NCI-H187 (cell line): Measurements from ENCODE around the gene SPDYC.
"Not testable (repeated sequence)": the region's sequence is repeated elsewhere in the genome, so short reads cannot be mapped to it uniquely, and the experiment has no call there.

Experiments used
- DNase-seq, 2 experiments: peaks; one replicate each; lab custom pipeline; 2025; lab: John Stamatoyannopoulos, UW

SPDYC gene

DNA sequence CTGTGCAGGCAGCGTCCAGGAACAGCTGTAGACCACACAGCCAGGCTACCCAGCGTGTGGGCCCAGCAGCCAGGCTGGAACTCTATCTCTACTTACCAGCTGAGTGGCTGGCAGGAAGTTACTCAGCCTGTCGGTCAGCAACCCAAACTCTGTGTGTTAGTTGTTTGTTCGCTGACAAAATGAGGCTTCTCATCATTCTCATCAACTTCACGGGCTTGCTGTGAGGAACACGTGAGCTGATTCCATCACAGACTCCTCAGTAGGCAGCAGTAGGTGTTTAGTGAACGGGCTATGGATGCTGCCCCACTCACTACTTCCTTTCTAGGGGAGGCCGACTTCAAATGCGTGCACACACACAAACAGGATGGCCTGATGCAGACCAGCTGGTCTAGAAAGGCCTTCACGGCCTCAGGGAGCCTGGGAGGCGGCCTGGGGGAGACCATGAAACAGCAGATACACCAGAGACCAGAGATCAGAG is 830 bp upstream of the SPDYC start:
- no peak for DNase-seq

DNA sequence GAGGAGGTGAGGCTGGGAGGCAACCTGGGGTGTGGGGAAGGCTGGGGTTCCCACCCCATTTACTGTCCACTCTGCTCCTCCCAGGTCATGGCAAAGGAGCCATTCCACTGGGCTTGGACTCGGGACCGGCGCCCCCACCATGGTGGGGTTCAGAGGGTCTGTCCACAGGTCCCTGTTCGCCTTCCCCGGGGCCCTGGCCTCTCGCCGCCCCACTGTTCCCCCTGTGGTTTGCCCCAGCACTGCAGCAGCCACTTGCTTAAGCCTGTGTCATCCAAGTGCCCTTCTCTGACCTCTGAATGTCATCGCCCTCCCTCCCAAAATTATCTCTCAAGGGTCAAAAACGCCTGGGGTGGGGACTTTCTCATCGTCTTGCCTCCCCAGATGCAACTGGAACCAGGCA is 2.6 kb downstream of the SPDYC start:
- no peak for DNase-seq

DNA sequence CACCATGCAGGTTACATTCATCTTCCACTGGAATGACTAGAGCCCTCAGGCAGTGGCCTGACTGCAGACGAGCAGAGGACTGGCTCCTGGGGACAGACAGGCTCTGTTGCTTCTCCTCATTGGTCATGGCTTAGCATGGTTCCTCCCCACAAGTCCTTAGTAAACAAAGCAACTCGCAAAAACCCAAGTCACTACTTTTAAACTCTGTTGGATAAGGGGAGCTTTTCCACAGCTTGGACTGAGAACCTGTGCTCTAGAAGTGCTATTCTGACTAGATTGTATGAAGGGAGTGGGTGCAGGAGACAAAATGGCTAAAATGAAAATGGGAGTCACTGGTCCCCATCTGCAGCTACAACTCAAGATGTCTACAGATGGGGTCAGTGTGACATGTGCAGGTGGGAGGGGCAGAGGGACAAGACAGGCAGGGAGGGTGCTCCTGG is 4.6 kb downstream of the SPDYC start:
- DNase-seq: not testable (repeated sequence)

DNA sequence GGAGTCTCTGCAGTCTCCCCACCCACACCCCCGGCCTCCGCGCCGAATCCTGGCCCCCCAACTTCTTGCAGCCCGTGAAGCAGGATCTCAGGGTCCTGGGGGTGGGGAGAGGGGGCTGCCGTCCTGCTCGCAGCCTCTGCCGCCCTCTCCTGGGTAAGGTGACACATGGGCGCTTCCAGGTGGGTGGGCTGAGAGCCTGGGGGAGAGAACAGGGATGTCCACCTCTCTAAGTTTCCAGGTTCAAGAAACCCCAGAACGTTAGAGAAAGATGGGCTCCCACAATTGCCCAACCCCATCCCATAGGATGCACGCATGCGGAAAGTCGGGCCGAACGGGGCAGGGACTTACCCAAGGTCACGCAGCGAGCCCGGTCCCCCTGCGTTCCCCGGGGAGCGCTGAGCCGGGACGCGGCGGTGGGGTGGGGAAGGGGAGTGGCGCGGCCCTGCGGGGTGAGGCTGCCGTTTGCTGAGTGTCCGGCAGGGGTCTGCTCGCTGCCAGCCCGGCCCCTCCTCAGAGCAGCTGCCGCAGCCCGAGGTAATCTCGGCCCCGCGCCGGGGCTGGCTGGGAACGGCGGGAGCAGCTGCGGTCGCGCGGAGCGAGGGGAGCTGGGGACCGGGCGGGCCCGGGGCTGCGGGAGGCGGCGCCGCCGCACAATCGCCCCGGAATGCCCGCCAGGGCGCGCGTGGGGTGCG is 11.0 kb downstream of the SPDYC start:
- DNase-seq: no peak

DNA sequence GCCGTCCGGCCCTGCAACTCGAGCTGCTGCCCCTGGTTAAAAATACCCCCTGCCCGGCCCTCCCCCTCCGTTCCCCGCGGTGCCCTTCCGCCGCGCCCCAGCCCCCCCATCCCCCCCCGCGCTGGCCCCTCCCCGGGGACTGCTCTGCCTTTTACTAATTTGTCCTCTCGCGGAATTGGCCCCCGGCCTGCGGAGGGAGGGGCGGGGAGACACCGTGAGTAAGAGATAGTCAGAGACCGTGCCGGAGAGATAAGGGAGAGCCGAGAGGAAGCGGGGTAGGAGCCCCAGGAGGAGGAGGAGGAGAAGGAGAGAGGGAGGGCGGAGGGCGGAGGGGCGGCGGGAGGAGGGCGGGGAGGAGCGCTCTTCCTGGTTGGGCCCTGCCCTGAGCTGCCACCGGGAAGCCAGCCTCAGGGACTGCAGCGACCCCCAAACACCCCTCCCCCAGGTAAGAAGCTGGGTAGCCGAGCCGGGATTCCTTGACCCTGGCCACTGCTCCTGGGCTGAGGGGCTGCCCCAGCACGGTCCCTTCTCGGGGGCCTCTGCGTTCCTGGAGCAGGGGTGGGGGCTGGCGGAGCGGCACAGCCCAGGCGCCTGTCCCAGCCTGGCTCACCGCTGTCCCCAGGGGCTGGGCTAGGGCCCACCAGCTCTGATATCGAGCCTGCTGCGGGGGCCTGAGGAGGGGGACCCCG is 11.7 kb downstream of the SPDYC start, which contains the start of gene CAPN1:
CAPN1 (plus strand) TSS at position 360 of the 689 bp plus-strand sequence. CDS start 774 bp downstream, outside the sequence.
- DNase-seq: no peak

DNA sequence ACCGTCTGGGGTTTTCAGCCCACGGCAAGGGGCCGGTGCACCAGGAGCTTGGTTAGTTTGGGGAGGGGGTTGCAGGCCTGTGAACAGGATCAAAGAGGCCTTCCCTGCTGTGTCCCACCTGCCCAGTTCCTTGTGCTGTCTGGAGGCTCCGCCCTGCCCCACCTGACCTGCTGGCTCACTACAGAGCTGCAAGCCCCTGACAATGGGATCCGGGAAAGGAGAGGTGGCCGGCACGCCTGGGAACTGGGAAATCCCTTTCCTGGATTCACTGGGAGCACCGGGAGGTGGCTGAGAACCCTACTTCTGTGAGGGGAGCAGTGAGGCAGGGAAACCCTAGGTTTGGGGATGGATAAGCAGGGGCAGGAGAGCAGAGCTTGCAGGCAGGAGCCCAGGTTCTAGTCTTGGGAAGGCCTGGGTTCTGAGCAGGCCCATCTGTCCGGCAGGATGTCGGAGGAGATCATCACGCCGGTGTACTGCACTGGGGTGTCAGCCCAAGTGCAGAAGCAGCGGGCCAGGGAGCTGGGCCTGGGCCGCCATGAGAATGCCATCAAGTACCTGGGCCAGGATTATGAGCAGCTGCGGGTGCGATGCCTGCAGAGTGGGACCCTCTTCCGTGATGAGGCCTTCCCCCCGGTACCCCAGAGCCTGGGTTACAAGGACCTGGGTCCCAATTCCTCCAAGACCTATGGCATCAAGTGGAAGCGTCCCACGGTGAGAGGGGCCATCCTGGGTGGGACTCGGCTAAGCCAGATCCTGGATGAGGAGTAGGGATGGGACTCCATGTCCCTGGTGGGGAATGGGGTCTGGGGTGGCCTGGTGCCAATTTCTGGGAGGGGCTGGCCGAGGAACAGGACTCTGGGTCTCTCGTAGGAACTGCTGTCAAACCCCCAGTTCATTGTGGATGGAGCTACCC is 12.5 kb downstream of the SPDYC start:
- no peak for DNase-seq

DNA sequence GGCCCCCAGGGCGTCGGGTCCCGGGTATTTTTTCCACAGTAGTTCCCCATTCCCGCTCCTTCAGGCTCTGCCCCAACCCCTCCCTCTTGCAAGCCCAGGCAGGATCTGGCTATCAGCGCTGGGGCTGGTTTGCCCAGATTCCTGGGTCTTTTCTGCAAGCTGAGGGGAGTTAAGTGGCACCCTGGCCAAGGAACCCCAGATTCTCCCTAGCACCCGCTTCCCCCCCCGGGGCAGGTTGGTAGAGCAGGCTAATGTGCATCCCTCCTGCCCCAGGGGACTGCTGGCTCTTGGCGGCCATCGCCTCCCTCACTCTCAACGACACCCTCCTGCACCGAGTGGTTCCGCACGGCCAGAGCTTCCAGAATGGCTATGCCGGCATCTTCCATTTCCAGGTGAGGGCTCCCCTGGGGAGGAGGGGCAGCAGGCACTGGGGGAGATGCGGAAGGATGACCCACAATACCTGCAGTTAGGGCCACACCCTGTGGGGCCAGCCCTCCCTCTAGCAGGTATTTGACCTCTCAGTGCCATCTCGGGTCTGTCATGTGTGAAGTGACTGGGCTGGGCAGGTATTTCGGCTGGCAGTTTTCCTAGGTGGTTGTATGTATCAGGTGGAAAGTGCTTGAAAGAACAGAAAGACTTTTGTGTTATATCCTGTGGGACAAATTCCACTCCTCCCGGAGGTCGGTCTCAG is 13.3 kb downstream of the SPDYC start:
- peak in 1 of 2 experiments; percentile 10 for DNase-seq

DNA sequence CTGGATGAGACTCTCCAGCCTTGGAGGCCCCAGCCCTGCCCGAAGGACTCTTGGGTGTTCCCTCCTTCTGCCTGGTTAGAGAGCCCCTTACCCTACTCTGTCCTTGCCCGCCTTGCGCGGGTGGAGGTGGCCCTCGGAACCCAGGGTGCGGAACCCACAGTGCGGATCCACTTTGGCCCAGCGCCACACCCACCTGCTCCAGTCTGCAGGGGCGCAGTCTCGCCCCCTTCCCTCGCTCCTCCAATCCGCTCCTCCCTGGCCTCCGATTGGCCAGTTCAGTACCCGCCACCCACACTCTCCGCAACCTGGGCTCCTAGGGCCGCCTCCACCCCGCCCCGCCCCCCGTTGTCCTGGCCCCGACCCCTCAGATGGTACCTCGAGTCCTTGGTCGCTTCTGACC is 14.1 kb downstream of the SPDYC start:
- DNase-seq: no peak

DNA sequence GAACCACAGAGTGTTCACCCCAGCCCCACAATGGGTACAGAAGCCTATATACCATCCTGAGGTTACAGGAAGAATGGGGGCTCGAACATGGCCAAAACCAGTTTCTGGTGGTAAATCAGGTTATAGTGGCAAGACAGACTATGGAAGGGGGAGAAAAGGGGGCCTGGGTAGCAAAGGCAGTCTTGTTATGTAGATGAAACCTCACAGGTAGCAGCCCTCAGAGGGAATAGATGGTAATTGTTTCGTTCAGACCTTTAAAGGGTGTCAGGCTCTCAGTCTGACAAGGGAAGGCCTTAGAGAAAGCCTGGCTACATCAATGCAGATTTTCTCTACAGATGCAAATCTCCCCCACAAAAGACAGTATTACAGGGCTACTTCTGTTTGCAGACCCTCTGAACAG is 15.1 kb downstream of the SPDYC start:
- DNase-seq: no peak

DNA sequence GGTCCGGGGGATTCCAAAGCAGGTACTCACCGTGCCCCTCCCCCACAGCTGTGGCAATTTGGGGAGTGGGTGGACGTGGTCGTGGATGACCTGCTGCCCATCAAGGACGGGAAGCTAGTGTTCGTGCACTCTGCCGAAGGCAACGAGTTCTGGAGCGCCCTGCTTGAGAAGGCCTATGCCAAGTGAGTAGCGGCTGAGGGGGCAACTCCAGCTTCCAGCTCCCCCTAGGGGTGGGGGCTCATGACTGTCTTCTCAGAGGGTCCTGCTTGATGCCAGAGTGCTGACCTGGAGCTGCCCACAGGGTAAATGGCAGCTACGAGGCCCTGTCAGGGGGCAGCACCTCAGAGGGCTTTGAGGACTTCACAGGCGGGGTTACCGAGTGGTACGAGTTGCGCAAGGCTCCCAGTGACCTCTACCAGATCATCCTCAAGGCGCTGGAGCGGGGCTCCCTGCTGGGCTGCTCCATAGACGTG is 15.9 kb downstream of the SPDYC start:
- DNase-seq: no peak

DNA sequence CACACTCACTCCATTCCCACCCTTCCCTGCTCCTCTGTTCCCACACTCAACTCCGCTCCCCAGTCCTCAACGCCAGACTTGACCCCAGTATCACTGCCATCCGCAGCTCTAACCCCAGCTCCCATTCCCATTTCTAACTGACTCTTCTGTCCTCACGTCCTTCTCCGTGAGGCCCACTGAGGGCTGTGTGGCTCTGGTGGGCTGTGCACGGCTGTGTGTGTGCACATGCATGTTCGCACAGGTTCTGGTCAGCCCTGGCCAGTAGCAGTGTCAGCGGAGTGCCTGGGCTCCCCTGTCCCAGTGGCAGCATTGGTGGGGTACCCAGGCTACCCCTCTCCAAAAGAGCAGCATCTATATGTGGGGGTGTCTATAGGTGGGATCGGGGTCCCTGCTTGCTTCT is 16.7 kb downstream of the SPDYC start:
- no peak for DNase-seq

DNA sequence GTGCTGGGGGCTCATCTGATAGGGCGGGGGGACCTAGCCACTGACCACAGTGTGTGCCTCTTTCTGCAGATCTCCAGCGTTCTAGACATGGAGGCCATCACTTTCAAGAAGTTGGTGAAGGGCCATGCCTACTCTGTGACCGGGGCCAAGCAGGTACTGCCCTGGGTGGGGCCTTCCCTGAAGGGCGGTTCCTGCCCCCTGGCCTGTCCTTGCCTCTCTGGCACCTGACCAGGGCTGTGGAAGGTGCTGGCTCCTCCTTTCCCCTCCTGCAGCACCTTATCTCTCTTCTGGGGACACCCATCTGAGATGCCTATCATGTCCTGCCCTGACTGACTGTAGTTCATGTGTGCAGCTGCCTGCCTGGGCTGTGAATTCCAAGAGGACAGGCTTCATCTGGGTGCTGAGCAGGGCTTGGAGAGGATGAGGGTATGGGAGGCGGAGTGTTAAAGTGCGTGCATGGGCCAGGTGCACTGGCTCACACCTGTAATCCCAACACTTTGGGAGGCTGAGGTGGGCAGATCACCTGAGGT is 17.2 kb downstream of the SPDYC start:
- no peak for DNase-seq

DNA sequence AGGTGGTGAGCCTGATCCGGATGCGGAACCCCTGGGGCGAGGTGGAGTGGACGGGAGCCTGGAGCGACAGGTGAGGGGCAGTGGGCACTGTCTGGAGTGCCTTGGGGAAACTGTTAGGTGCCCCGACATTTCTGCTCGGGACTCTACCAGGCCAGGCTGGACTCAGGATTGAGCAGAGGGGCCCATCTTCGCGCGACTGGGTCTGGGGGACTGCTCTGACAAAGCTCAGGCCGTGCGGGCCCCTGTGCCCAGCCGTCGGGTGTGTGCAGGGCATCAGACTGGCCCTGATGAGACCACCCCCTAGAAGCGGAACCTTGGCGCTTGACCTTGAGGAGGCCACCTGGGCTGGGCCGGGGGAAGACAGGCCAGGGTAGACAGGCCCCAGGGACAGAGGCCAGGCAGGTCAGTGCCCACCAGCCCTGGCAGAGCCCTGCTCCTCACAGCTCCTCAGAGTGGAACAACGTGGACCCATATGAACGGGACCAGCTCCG is 18.0 kb downstream of the SPDYC start:
- no peak for DNase-seq

DNA sequence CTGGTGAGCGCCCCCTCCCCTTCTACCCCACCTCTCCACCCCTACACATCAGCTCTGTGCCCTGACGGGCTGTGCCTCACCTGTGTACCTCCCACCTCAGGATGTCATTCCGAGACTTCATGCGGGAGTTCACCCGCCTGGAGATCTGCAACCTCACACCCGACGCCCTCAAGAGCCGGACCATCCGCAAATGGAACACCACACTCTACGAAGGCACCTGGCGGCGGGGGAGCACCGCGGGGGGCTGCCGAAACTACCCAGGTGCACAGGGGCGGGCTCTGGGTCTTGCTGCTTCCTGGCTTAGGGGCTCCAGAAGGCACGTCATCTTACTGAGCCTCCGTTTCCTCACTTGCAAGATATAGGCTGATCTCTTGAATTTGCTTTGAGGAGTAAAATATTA is 18.5 kb downstream of the SPDYC start:
- no peak for DNase-seq

DNA sequence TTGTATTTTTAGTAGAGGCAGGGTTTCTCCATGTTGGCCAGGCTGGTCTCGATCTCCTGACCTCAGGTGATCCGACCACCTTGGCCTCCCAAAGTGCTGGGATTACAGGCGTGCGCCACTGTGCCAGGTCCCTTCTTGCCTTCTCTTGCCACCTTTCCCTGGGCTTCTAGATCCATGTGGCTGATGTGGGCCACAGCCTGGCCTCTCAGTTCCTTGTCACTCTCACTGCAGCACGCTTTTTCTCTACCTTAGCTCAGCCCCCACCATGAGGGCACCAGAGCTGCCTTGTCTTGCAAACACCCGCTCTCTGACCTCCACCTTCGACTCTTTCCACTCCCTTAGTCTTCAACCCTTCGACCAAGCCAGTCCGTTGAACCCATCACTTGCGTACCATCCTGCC is 19.2 kb downstream of the SPDYC start:
- no peak for DNase-seq

DNA sequence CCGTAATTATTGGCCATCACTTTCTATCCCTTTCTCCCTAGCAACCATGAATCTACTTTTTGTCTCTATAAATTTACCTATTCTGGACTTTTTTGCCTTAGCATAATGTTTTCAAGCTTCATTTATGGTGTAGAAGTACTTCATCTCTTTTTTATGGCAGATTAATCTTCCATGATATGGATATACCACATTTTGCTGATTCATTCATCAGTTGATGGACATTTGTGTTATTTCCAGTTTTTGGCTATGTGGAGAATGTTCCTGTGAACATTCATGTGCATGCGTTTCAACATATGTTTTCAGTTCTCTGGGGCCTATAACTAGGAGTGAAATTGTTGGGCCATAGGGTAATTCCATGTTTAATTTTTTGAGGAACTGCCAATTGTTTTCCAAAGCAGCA is 24.5 kb downstream of the SPDYC start:
- DNase-seq: no peak

DNA sequence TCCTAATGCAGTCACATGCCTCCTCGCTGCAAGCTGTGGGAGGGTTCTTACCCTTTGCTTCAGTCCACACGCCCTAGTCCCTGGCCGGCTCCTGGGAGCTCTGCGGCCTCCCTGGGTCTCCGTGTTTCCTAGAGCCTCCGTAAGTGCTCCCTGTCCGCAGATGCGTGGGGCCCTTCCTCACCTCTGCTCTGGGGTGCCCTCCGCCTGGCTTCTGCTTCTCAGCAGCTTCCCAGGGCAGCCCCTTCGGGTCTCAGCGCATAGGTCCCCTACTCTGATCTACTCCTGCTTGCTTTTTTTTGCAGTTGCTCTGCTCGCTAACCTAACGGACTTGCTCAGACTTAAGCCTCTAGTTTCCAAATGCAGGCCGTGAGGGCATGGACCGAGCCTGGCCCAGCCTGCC is 34.1 kb downstream of the SPDYC start:
- DNase-seq: no peak

DNA sequence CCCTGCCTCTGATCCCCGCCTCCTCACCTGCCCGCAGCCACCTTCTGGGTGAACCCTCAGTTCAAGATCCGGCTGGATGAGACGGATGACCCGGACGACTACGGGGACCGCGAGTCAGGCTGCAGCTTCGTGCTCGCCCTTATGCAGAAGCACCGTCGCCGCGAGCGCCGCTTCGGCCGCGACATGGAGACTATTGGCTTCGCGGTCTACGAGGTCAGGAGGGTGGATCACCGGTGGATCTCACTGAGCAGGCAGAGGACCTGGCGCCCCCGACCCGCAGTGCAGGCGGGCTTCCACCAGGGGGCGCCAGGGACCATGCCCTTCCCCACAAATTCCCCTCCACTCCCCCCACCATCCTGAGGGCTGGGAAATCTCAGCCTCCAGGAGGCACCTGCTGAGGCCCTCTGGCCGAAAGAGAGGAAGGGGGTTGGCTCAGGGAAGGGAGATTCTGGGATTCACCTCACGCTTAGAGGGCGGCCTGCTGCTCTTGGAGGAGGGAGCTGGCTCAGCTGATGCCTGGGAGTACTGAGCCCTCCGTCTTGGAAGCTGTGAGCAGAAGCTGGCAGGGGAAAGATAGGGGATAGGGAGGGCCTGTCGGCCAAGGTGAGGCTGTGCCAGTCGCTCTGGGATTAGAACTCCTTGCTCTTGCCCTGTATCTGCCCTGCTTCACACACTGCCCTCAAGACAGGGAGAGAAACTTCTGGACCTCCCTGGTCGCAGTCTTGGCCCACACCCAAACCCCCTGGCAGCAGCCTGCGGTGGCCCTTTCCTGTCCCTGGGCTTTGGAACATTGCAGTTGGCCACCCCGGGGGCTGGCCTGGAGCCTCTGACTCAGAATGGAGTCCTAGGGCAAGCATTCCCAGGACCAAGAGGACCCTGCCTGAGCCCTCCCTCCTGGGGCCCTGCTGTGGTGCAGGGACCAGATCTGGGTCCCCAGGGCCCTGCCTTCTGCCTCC is 34.9 kb downstream of the SPDYC start:
- DNase-seq: no peak

DNA sequence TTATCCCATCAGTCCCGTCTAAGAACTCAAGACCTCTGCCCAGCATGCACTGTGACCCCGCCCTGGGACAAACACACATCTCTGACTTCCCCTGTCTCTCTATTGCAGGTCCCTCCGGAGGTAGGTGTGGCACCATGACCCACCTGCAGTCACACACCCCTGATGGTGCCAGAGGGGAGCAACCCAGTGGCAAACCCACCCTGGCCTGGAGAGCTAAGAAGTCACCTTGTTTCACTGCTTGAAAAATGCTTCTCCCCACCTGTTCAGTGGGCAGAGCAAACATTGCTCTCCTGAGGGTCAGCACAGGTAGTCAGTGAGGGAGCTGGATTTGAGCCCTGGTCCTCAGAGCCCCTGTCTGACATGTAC is 35.6 kb downstream of the SPDYC start:
- DNase-seq: no peak

DNA sequence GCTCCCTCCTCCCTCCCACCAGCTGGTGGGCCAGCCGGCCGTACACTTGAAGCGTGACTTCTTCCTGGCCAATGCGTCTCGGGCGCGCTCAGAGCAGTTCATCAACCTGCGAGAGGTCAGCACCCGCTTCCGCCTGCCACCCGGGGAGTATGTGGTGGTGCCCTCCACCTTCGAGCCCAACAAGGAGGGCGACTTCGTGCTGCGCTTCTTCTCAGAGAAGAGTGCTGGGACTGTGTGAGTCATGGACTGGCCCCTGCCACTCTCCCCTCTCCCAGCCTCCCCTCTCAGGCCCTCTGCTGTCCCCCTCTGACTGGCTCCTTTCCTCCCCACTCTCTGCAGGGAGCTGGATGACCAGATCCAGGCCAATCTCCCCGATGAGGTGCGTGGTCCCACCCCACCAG is 36.4 kb downstream of the SPDYC start:
- DNase-seq: no peak
